HCEC 1CT (cell line): ENCODE measurements around the gene ING5.

Source experiments
- DNase-seq: peaks from one replicate; pipeline ENCODE4 v3.0.0-alpha.2; 2017

ING5 gene

DNA sequence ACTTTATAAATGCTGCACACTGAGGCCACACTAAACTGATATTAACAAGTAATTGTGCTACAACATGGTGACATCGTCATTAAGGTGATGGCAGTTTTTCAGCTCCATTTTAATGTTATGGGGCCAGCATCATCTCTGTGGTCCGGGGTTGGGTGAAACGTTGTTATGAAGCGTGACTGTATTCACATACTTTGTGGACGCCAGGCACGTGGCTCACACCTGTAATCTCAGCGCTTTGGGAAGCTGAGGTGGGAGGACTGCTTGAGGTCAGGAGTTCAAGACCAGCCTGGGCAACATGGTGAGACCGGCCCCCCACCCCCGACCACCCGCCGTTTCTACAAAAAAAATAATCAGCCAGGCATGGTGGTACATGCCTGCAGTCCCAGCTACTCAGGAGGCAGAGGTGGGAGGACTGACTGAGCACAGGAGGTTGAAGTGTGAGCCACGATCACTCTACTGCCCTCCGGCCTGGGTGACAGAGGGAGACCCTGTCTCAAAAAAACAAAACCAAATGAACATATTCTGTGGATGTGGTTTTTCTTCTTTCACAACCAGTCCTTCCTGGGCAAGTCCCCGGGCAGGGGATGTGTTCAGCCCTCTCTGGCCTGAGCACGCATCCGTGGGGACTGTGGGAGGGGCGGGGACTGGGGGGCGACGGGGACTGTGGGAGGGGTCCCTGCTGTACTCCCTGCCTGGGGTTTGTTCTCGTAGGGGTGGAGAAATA is 61.9 kb downstream of the ING5 start:
- no peak for DNase-seq

DNA sequence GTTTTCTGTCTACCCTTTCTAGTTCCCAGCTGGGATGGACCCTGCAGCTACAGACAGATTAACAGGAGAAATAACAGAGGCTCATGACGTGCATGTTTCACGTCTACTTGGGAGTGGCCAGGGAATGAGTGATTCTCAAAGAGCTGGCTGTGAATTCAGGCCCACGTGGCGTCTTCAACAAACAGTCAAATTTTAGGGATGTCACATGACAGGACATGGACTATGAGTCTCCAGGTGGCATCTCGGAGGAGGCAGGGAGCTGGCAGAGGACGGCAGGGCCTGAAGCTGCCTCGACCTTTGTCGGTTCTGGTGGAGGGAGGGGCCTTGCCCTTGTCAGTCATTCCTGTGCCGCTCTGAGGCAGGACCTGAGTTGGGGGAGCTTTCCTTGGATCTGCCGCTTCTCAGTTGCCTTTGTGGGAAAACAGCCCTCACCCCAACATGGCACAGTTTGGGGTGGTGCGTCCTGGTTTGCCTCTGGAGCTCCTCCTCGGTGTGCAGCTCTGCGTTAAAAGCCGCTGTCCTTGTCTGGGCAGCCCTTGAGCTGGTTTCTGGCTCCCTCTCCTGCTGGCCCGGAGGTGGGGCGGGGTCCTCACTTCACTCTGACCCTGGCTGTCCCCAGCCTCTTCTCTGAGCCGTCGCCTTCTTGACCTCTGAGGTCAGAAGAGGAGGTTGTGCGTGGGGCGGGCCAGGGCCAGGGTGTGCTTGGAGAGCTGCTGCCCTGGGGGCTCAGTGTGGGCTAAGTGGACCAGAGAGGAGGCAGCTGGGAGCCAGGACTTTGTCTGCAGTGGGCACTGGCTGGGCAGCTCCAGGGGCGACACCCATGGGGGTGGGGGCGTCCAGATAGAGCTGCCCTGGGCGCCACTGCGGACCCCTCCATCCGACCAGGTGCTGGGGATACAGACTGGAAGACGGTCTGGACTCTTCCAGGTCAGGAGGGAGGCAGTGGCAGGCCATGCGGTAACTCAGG is 62.7 kb downstream of the ING5 start:
- DNase-seq = no peak

DNA sequence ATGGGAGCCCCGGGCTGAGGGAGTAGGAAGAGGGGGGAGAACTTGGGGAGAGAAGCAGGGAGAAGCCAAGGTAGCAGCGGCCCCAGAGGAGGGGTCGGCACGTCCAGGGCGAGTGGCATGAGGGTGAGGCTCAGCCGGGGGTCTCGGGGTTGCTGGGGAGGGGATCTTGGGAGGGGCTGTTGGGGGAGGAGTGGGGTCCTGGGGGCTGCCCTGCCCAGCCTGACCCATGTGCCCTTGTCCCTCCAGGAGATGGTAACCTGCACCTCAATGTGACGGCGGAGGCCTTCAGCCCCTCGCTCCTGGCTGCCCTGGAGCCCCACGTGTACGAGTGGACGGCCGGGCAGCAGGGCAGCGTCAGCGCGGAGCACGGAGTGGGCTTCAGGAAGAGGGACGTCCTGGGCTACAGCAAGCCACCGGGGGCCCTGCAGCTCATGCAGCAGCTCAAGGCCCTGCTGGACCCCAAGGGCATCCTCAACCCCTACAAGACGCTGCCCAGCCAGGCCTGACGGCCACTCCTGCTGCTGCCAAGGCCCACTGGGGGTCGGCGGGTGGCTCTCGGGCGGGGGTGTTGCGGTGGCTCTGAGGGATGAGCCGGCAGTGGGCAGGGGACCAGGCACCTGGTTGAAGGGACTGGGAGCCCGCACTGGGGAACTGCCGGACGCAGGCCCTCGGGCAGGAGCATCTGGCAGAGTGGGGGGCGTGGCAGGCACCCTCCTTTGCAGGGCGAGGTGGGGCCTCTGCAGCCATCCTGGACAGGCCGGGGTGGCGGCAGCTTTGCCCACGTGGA is 65.8 kb downstream of the ING5 start:
- no peak for DNase-seq

DNA sequence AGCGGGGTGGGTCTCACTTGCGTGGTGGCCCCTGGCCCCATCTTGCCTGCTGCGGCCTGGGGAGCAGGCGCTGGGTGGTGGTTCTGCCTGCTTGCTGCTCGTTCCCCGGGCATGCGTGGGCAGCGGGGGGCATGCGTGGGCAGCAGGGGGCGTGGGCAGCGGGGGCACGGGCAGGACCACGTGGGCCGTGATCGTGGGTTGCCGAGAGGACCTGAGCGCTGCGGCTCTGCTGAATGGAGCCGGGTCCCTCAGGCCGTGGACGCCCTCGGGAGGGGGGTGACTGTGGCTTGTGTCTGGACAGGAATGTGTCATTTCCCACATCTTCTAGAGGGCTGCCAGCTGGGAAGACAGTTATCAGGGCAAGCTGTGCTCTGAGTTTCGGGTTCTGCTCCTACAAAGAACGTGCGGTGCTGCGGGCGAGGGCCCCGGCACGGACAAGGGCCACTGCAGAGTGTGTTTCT is 66.4 kb downstream of the ING5 start:
- DNase-seq = no peak

DNA sequence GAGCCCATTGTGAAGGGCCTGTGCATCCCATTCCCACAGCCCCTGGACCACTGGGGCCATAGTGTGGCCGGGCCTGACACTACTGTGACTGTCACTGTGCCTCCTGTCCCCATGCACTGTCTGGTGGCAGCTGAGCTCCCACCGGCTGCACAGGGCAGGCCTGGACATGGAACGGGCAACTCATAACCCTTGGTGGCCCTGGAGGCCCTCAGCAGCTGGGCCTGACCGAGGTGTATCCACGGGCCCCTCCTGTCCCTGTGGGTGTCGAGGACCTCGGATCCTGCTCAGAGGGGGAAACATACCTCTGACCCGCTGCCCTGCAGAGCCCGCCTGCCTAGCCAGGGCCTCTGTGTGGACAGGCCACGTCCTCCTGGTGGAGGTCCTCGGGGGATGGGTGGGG is 67.0 kb downstream of the ING5 start:
- DNase-seq = no peak

DNA sequence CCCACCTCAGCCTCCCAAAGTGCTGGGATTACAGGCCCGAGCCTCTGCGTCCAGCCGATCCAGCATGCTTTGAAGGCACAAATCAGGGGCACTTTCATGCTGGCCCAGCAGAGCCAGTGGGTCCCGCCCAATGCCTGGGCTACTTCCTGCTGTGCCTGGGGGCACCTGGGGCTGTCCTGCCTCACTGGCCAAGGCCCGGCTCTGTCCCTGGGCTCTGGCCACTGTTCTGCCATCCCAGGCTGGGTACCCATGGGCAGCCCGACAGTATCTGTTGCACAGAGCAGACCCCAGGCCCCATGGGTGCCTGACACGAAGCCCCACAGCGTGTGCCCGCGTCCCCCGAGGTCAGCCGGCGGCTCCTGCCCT is 68.0 kb downstream of the ING5 start:
- DNase-seq = no peak

DNA sequence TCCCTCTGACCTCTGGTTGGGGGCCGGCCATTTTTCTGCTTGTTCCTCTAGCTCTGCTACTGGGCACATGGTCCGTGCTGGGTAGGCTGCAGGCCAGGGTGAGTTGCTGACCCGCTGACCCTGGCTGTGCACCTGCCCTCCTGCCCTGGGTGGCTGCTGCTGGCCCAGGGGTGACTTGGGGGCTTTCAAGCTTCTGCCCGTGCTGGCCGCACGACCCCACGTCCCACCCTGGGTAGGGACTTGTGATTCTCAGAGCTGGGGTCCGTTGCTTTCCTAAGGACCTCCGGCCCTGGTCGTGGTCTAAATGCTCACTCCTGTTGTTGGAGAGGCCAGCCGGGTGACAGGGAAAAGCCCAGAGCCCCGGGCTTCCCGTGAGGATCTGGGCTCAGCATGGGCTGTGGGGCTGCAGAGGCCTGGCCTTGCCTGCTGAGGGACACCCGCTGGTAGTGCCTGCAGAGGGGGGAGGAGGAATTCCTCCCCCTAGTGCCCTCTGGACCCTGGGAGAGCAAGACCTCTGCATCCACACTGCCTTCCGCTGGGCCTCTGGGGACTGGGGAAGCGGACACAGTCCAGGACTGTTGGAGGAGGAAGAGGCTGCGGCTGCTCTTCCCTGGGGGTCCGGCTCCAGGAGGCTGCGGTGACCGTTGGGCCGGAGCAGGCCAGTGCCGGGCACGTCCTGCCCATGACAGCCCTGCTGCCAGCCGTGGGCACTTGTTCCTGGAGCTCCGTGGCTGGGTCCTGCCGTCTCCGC is 68.5 kb downstream of the ING5 start:
- DNase-seq = no peak

DNA sequence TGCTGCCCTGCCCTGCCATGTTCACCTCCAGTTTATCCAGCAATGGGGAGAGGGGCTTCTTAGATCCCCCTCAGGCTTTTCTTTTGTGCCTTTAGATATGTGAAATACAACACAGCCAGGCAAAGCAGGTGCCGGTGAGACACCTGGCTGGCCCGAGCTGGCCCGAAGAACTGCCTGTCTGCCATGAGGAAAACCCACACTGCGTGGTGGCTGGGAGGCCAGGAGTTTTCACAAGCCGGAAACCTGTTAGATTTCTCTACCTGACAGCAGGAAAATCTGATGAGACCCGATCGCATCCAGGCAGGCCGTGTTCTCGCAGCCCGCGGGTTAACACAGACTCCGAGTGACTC is 69.1 kb downstream of the ING5 start:
- no peak for DNase-seq

DNA sequence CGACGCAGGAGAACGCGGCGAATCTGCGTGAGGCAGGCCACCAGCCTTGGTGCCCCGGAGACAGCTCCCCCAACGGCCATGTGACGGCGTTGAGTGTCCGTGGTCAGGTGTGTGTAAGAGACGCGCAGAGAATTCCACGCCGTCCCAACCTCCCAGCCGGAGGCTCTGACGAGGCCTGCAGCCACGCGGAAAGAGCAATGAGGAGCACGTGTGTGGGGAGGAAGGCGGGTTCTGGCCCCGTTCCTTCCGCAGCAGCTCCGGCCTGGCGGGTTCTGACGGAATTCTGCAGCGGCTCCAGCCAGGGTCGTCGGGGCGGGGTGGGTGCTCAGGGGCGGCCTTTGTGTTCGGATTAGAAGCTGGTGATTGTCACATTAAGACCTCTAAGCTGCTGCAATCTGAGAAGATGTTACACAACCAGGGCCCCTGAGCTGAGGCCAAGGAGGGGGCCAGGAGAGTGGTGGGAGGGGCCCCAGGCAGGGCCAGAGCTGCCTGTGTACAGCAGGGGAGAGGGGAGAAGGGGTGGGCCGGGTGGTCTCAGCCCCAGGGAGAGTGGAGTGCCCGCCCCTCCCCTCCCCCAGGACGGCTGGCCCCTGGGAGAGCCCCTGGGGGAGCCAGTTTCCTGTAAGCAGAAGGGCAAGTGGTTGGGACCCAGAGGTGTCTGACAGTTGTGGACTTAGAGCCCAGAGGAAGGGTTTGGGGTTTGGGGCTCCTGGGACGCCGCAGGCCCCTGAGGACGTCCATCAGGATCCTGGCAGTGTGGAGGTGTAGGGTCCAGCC is 69.6 kb downstream of the ING5 start:
- DNase-seq = no peak

DNA sequence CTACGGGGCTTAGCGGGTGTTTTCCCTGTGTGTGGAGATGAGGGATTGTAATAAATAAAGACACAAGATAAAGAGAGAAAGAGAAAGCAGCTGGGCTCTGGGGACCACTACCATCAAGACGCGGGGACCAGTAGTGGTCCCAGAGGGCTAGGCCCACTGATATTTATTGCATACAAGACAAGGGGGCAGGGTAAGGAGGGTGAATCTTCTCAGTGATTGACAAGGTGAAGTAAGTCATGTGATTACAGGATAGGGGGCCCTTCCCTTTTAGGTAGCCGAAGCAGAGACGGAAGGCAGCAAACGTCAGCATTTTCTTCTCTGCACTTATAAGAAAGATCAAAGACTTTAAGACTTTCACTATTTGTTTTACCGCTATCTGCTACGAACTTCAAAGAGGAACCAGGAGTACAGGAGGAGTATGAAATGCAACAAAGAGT is 70.2 kb downstream of the ING5 start:
- DNase-seq = no peak

DNA sequence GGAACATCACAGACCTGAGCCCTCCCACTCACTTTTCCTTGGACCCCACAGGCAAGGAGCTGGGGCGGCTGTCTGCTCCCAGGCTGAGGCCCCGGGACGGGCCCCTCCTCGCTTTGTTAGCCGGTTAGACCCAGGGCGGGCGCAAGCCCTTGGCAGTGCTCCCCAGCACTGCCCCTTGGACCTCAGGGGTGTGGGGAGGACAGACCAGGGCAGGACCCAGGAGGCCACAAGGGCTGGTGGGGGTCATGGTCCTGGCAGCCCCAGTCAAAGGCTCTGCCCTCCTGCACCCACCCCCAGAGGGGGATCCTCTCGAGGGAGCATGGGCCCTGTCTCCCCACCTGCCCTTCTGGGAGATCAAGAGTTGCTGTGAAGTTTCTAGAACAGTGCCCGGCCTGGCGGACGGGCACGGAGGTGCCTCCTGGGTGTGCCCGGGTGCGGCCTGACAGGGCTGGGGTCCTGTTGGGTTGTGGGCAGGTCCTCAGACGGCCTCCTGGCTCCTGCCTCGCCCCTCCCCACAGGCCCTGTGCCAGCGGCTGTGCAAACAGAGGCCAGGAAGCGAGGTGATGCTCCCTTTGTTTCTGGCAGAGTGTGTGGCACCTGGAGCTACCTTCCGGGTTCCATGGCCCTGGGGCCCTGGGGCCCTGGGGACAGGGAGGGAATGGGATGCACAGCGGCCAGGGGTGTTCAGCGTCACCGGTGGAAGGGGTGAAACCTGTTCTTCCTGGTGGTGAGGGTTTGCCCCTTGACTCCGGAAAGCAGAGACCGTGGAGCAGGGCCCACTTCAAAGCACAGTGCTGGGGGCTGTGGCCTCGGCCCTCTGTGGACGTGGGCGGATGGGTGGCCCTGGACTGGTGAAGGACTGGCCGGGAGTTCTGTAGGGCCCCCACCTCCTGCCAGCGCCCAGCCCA is 71.9 kb downstream of the ING5 start:
- no peak for DNase-seq

DNA sequence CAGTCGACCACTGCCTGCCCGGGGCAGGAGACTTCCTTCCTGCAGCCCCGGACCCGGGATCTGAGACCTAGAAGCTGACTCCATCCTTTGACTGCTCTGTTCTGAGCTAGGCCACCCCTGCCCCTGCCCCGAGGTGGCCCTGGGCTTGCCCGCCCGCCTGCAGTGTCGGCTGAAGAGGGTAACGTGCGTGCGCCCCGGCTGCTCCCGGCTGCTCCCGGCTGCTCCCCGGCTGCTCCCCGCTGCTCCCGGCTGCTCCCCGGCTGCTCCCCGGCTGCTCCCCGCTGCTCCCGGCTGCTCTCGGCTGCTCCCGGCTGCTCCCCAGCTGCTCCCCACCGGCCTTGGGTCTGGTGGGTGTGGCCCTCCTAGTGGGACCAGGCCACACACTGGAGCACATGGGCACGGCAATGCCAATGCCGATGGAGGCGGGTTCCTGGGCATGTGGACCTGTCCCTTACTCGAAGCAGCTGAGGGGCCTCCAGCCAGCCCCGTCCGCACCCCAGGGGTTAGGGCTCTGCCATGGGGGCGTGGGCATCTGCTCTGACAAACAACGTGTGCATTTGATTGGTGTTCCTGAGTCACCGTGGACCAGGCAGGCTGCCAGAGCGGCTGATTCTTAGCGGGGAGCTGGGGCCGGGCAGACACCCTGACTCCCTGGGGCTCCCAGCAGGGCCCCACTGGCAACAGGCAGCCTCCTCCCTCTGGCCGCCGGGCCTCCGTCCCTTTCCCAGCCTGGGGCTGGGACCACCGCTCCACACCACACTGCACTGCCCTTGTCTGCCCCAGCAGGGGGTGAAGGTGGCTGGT is 72.8 kb downstream of the ING5 start:
- DNase-seq = peak; percentile 69

DNA sequence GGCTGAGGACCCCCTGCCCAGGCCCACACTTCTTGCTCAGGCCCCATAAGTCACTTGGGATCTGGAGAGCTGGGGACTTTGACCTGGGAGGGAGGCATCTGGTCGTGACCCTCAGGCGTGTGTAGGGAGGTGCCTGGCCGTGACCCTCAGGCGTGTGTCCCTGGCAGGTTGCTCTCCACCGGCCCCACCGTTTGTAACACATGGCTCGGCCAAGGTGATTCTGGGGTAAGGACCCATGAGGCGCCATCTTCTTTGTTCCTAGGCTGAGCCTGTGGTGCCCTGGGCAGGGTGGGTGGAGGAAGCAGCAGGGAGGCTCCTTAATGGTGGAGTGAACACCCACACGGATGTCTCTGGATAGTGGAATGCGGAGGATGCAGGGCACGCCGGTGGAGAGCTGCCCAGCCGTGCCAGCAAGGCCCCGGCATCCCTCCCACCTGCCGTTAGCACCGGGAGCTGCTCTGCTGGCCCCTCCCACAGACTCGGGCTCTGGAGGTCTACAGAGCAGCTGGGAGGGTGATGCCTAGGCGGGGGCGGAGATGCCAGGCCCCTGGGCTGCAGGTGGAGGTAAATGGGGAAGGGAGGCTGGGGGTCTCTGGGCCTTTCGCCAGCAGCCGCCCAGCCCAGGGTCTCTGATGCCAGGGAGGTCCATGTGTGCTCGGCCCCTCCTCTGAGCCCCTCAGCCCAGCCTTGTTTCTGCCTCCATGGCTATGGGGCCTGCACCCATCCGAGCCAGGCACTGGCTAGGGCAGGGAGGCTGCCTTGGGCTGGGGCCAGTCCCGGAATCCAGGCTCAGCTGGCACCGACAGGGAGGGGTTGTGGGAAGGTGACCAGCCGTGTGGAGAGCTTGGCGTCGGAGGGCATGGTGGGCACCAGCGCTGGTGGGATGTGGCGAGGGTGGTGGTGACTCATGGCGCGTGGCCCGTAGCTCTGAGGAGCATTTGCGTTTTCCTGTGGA is 73.7 kb downstream of the ING5 start:
- no peak for DNase-seq

DNA sequence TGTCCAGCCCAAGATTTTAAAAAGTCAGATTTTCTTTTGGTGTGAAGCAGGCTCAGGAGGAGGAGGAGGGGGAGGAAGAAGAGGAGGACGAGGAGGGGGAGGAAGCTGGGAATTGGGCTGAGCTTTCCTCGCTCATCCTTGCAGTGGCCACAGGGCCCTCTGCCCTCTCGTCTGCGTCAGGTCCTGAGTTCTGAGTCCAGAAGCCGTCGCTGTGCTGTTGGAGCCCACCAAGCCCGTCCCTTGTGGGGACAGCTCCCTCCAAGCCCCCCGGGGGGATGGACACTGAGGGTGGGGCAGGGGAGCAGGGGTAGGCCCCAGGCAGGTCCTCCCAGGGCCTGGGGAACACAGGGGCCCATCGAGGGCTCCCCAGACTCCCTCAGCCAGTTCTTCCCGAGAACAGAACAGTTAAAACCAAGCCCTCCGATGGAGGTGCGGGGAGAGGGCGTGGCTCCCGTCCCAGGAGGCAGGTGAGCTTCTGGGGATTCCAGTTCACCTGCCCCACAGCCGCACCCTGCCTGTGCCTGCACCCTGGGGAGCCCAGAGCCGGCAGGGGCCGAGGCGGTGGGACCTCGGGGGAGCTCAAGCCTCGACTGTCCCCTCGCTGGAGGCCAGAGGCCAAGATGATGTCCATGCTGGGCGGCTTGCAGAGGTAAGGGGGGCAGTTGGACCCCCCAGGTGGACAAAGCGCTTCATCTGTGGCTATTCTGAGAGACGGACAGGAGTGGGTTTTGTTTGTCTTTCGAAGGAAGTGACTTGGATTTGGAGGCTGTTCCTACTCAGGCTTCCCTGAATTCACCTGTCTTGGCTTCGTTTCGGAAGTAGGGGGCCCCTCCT is 74.7 kb downstream of the ING5 start, which contains the start of gene GAL3ST2:
Gene GAL3ST2, plus strand, starts transcription at position 487 of the 834 bp plus-strand sequence. Its CDS starts 134 bp downstream, at position 621.
- DNase-seq = no peak

DNA sequence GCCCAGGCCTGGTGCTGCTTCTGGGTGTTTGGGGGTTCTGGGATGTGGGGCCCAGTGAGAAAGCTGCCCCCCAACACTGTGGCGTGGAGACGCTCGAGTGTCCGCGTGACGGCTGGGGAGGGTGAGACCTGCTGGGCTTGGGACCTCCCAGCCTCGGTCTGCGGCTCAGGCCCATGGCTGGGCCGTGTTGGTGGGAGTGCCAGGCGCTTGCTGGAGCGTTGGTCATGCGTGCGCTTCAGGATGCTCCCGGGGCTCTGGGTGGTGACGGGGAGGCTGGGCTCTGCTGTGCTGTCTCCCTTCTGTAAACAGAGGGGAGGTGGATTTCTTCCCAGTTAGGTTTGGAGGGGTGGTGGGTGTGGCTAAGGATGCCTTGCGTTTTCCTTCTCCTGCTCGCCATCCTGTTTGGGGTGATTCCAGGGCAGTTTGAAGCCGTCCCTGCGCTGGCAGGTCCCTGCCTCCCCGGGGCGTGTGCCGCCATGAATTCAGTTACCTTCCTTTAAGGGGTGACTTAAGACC is 75.4 kb downstream of the ING5 start:
- DNase-seq = no peak

DNA sequence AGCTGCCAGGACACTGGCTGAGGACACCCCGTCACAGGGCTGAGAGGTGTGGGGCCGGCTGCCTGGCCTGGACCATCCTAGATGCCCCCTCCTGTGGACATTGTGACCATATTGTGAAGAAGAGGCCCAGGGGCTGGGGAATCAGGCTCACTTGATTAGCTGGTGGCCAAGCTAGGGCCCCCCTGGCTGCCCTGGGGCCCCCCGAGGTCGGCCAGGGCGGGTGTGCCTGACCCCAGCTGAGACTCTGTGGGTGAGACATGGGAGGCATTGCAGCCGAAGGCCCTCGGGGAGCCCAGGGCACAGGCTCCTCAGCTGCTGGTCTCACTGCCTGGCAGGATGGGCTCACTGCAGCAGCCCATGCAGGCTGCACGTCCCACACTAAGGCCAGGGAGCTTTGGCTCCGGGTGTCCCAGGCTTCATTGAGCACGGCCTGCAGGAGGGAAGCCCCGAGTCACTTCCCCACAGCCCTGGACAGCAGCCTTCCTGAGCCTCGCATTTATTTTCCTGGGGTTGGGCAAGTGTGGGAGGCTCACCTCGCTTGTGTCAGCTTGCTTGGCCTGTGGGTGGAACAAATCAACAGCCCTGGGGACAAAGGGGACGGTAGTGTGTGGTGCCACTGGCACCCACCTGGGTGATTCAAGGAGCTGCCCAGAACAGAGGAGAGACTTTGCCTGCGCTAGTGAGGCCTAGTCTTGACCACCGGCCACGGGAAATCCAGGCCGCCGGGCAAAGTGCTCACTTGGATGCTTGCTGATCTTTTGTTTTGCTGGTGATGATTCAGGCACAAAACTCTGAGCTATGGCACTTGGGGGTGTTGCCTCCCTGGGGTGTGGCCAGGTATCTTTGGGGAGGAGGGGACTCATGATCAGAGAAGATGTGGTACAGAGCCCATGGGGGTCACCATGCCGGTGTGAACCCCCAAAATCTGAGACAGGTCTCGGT is 76.1 kb downstream of the ING5 start:
- no peak for DNase-seq
